Adrenal gland (tissue), 5 donors: ENCODE measurements around the gene PREB.

Source experiments
- POLR2A ChIP-seq, 2 donors: fragments of 450-650 bp; IDR thresholded peaks; one replicate each; pipeline ENCODE4 v1.6.1; 2017; ENCODE audit warnings: antibody characterized with exemption in 2 of 2, mild to moderate bottlenecking in 2 of 2, moderate library complexity in 1 of 2
- TF ChIP-seq, protein P1 (sequence below), 6 experiments: fragments of 450-650 bp in 4 of 6; fragments of 200-600 bp in 2 of 6; sonication (generic) in 1 of 6; IDR thresholded peaks; 1 replicate in 5 of 6; 2 replicates in 1 of 6; pipeline versions ENCODE4 v1.5.1 to v1.8.0; 2016 to 2021; ENCODE audit warnings: antibody characterized with exemption in 6 of 6, mild to moderate bottlenecking in 2 of 6, moderate library complexity in 1 of 6
- donor health status: DM: no; HTN: no; CAD: no.

DNA sequence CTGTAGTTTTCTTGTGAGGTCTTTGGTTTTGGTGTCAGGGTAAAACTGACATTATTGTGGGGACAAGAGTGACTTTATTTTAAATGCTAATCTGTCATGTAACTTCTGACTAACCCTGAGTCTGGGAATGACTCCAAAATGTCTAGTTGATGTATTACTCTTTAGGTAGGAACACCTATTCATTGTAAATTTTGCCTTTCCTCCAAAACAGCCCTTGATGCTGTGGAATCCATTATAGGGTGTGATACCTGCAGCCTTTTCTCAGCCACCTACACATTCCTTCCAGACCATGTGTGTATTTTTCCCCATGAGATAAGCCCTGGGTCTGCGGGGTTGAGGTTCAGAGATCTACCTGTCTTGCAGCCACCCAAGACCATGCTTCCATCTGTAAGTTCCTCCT, 8.8 kb upstream of the PREB start:
- TF ChIP-seq, protein P1, sequence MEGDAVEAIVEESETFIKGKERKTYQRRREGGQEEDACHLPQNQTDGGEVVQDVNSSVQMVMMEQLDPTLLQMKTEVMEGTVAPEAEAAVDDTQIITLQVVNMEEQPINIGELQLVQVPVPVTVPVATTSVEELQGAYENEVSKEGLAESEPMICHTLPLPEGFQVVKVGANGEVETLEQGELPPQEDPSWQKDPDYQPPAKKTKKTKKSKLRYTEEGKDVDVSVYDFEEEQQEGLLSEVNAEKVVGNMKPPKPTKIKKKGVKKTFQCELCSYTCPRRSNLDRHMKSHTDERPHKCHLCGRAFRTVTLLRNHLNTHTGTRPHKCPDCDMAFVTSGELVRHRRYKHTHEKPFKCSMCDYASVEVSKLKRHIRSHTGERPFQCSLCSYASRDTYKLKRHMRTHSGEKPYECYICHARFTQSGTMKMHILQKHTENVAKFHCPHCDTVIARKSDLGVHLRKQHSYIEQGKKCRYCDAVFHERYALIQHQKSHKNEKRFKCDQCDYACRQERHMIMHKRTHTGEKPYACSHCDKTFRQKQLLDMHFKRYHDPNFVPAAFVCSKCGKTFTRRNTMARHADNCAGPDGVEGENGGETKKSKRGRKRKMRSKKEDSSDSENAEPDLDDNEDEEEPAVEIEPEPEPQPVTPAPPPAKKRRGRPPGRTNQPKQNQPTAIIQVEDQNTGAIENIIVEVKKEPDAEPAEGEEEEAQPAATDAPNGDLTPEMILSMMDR (IDR thresholded peaks at IDR 0.05): no peak
- no peak for TF ChIP-seq POLR2A (IDR thresholded peaks at IDR 0.05)
